Measurements from ENCODE around the gene PKHD1.

DNA sequence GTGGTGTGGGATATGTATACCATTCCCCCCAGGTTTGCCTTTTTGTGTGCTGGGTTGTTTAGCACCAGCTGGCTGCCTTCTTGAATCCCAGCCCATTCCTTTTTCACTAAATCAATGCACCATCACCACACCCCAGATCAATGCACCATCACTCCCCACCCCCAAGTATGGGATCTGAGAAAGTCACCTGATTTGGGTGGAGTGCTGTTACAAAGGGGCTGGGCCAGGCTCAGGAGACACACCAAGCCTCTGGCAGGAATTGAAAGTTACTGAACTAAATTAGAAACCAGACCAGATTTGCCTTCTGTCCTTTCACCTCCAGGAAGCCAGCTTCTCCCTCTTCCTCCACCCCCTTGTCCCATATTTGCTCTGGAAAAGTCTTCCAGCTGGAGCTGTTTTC is 19.6 kb upstream of the PKHD1 start:
- no peak for TF ChIP-seq EZH2 (IDR thresholded peaks at IDR 0.05)
- no peak for TF ChIP-seq POLR2AphosphoS5 (IDR thresholded peaks at IDR 0.05; ENCODE audit: borderline replicate concordance, low read depth, low read length)

Measured in SK-N-MC (cell line).